Measurements from ENCODE around the gene TSPYL2. TPM values are rescaled to one million over a fixed set of nuclear protein-coding genes. Genes with fewer than 3 reads are reported as not detected.

TSPYL2 gene
- total RNA-seq, 2 experiments from 2014 or later: 56.7 to 73.3 TPM

DNA sequence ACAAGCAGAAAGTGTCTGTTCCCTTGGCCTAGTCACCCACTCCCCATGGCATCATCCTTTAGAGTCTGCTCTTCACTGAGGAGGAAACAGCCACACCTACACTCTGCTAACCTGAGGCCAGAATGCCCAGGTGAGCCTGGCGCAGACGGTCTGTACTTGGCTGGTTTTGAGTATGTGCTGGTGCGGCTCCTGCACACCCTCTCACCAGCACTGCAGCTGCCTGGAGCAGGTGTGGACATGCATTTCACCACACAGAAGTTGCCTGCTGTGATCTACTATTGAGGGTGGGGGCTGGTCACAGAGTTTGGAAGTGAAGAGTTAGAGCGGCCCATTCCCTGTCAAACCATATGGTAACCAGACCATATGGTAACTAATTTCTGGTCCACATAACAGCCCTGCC is 51.2 kb downstream of the TSPYL2 start:
- DNase-seq (no peak), ATAC-seq (no peak)
- CTCF ChIA-PET: interaction anchor here (0.7 kb wide), 1 partner anchor 153 kb away, joined by 3 read pairs; no protein-coding TSS in a partner anchor
- POLR2A ChIA-PET: no interaction called here
- no peaks in the 10 kb centered on the region for H3K9me3 Mint-ChIP-seq (ENCODE audit: low read depth)
- H3K27ac Mint-ChIP-seq: no peak overlapping the region
- peaks cover 3% of the 10 kb centered on the region for H3K36me3 Mint-ChIP-seq (ENCODE audit: low read depth)
- intact Hi-C loops (cut with DNase I, micrococcal nuclease): no loop called here
- no peaks in the 10 kb centered on the region for H3K27me3 Mint-ChIP-seq
- H3K4me1 Mint-ChIP-seq: no peaks in the 10 kb centered on the region
- no peak overlapping the region for H3K4me3 Mint-ChIP-seq

- CTCF ChIA-PET: interaction anchor here (0.6 kb wide), 1 partner anchor 973 kb away, joined by 4 read pairs; no protein-coding TSS in a partner anchor
- no peak overlapping the region for H3K4me3 Mint-ChIP-seq
- H3K36me3 Mint-ChIP-seq (ENCODE audit: low read depth): peaks cover 2% of the 10 kb centered on the region
- no peaks in the 10 kb centered on the region for H3K4me1 Mint-ChIP-seq
- DNase-seq (no peak), ATAC-seq (no peak)
- POLR2A ChIA-PET: no interaction called here
- H3K27ac Mint-ChIP-seq: no peak overlapping the region
- H3K9me3 Mint-ChIP-seq (ENCODE audit: low read depth): no peaks in the 10 kb centered on the region
- no peaks in the 10 kb centered on the region for H3K27me3 Mint-ChIP-seq
- intact Hi-C loops (cut with DNase I, micrococcal nuclease): no loop called here
Measured at GRCh38 chrX:53135581-53135980, 53.4 kb downstream of the TSPYL2 start.

Other genes with a start within 250 kb of the TSPYL2 start
- not detected for gene XAGE3, start 214.3 kb upstream of the TSPYL2 start, total RNA-seq
- gene FAM156B, start 185.0 kb upstream of the TSPYL2 start, total RNA-seq: 10 to 100 TPM; 13.1 to 19.8 TPM
- 10 to 100 TPM; 18.3 to 25.8 TPM for gene FAM156A, start 123.8 kb upstream of the TSPYL2 start, total RNA-seq
- under 1 TPM in 1 of 2 experiments, not detected in 1; 0.14 TPM for gene GPR173, start 33.6 kb upstream of the TSPYL2 start, total RNA-seq
- 10 to 100 TPM; 10.3 to 12.3 TPM for gene KANTR, start 11.8 kb downstream of the TSPYL2 start, total RNA-seq
- gene KDM5C, start 142.8 kb downstream of the TSPYL2 start, total RNA-seq: 10 to 100 TPM; 84.6 to 96.5 TPM
- under 1 TPM; 0.21 TPM for gene IQSEC2, start 199.2 kb downstream of the TSPYL2 start, total RNA-seq

All from activated CD4-positive, alpha-beta T cell treated with anti-CD3 and anti-CD28 coated beads for 36 hours (primary cell).